Measurements from ENCODE around the gene GPR132. TPM values are rescaled to one million over a fixed set of nuclear protein-coding genes. Genes with fewer than 3 reads are reported as not detected.
"Not testable (repeated sequence)": the region's sequence is repeated elsewhere in the genome, so short reads cannot be mapped to it uniquely, and the experiment has no call there.

The GPR132 gene
- total RNA-seq, 6 donors from 2014 or later: 3.0 to 14.7 (median 7.0) TPM

DNA sequence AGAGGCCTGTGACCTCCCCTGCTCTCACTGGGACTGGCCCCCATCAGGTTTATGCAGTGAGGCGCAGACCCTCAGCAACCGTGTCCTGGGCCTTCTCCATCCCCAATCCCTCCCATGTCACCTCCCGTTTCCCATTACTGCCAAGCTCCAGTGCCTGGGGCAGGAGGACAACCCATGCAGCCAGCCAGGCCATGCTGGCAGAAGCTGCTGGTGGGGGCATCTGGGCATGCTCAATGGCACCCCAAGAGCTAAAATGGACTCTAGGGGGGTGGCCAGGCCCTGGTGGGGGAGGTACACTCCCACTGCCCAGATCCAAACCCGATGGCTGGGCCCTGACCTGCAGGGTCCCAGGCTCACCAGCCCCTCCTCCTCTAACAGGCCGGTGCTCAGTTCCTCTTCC is 20.5 kb upstream of the GPR132 start:
- ATAC-seq (ENCODE audit: low FRiP score in 2 of 2) (no peak), DNase-seq (peak in 1 of 2 donors; percentile 15)
- H3K27ac ChIP-seq: no peak overlapping the region
- WGBS, 2 donors: 75 to 78% methylated on average over 4 to 5 of the region's 5 CpGs
- H3K4me3 ChIP-seq: no peak overlapping the region
- H3K9me3 ChIP-seq: no peaks in the 10 kb centered on the region
- H3K27me3 ChIP-seq: peaks cover 0 to 14% (median 4%) of the 10 kb centered on the region in 4 donors
- TF ChIP-seq POLR2AphosphoS5 (IDR thresholded peaks at IDR 0.05) (no peak), POLR2A (IDR thresholded peaks at IDR 0.05) (no peak), EP300 (IDR thresholded peaks at IDR 0.05) (no peak)
- TF ChIP-seq, protein P1, sequence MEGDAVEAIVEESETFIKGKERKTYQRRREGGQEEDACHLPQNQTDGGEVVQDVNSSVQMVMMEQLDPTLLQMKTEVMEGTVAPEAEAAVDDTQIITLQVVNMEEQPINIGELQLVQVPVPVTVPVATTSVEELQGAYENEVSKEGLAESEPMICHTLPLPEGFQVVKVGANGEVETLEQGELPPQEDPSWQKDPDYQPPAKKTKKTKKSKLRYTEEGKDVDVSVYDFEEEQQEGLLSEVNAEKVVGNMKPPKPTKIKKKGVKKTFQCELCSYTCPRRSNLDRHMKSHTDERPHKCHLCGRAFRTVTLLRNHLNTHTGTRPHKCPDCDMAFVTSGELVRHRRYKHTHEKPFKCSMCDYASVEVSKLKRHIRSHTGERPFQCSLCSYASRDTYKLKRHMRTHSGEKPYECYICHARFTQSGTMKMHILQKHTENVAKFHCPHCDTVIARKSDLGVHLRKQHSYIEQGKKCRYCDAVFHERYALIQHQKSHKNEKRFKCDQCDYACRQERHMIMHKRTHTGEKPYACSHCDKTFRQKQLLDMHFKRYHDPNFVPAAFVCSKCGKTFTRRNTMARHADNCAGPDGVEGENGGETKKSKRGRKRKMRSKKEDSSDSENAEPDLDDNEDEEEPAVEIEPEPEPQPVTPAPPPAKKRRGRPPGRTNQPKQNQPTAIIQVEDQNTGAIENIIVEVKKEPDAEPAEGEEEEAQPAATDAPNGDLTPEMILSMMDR (IDR thresholded peaks at IDR 0.05): no peak
- H3K4me1 ChIP-seq: peaks cover 28 to 43% (median 33%) of the 10 kb centered on the region in 4 donors
- H3K36me3 ChIP-seq: no peaks in the 10 kb centered on the region

DNA sequence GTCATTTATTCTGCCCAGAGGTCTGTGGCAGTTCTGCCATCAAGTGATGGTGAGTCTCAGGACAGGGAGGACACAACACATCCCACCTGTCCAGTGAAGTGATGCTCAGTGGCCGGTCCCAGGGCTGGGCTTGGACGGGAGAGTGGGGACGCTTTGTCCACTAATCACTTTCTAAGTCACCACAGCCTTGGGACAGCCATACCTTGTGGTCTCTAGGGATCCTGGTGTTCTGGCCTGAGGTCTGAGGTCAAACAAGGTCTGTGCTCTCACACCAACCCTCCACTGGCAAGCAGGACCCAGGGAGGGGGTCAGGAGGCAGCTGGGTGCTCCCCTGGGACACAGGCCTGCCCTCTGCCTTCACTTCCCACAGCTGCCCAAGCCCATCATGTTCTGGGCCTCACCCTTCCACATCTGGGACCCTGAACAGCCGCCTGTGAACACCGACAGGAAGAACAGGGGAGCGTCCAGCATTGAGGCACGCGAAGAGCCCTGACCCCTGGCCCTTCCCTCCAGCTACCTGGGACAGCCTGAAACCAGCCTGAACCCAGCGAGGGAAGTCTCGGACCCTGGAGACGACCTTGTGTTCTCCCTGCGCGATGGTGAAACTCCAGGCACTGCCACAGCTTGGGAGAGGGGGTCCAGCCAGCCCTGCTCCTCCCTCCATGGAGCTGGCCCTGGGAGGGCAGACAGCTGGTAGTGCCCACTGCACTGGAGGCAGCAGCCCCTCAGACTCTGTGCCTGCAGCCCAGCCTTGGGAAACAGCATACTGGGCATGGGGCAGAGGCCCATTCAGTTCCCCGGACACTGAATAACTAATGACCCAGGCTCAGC is 19.7 kb upstream of the GPR132 start:
- no peak for ATAC-seq (ENCODE audit: low FRiP score in 2 of 2)
- no peak overlapping the region for H3K4me3 ChIP-seq
- peaks cover 0 to 14% (median 4%) of the 10 kb centered on the region in 4 donors for H3K27me3 ChIP-seq
- TF ChIP-seq POLR2A (IDR thresholded peaks at IDR 0.05) (no peak), EP300 (IDR thresholded peaks at IDR 0.05) (no peak), POLR2AphosphoS5 (IDR thresholded peaks at IDR 0.05) (no peak)
- TF ChIP-seq, protein P1 (IDR thresholded peaks at IDR 0.05): no peak
- H3K9me3 ChIP-seq: no peaks in the 10 kb centered on the region
- H3K4me1 ChIP-seq: peaks cover 25 to 35% (median 26%) of the 10 kb centered on the region in 4 donors
- H3K36me3 ChIP-seq: no peaks in the 10 kb centered on the region
- no peak overlapping the region for H3K27ac ChIP-seq
- peak in 1 of 2 donors; percentile 19 for DNase-seq
- WGBS, 2 donors: 93 to 94% methylated on average over 8 to 12 of the region's 14 CpGs

- H3K36me3 ChIP-seq: no peaks in the 10 kb centered on the region
- H3K27me3 ChIP-seq: peaks cover 0 to 14% (median 4%) of the 10 kb centered on the region in 4 donors
- TF ChIP-seq EP300 (IDR thresholded peaks at IDR 0.05) (no peak), POLR2AphosphoS5 (IDR thresholded peaks at IDR 0.05) (no peak), POLR2A (IDR thresholded peaks at IDR 0.05) (no peak)
- TF ChIP-seq, protein P1 (IDR thresholded peaks at IDR 0.05): no peak
- no peak overlapping the region for H3K27ac ChIP-seq
- ATAC-seq (ENCODE audit: low FRiP score in 2 of 2) (no peak), DNase-seq (peak in 1 of 2 donors; percentile 8)
- WGBS, 2 donors: 64 to 80% methylated on average over 4 of the region's 4 CpGs
- no peak overlapping the region for H3K4me3 ChIP-seq
- no peaks in the 10 kb centered on the region for H3K9me3 ChIP-seq
- H3K4me1 ChIP-seq: peaks cover 25 to 33% (median 26%) of the 10 kb centered on the region in 4 donors
Observed at GRCh38 chr14:105083926-105084685, 18.9 kb upstream of the GPR132 start.

DNA sequence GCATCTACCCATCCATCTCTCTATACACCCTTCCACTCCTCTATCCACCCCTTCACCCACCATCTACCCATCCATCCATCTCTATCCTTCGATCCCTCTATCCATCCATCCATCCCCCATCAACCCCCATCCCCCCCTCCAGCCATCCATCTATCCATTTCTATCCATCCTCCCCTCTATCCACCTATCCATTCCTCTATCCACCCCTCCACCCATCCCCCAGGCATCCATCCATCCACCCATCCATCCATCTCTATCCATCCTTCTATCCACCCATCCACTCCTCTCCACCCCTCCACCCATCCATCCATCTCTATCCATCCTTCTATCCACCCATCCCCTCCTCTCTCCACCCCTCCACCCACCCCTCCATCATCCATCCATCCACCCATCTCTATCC is 17.5 kb upstream of the GPR132 start:
- H3K27ac ChIP-seq: no peak overlapping the region
- no peak for ATAC-seq (ENCODE audit: low FRiP score in 2 of 2)
- DNase-seq: no peak
- no peaks in the 10 kb centered on the region for H3K9me3 ChIP-seq
- 83 to 94% methylated on average over 1 of the region's 1 CpG for WGBS, 2 donors
- TF ChIP-seq EP300 (IDR thresholded peaks at IDR 0.05) (no peak), POLR2A (IDR thresholded peaks at IDR 0.05) (no peak), POLR2AphosphoS5 (IDR thresholded peaks at IDR 0.05) (no peak)
- TF ChIP-seq, protein P1 (IDR thresholded peaks at IDR 0.05): no peak
- peaks cover 0 to 6% (median 1%) of the 10 kb centered on the region in 4 donors for H3K27me3 ChIP-seq
- no peaks in the 10 kb centered on the region for H3K36me3 ChIP-seq
- H3K4me3 ChIP-seq: no peak overlapping the region
- H3K4me1 ChIP-seq: peaks cover 14 to 20% (median 14%) of the 10 kb centered on the region in 4 donors

GRCh38 chr14:105081473-105081872 is 16.2 kb upstream of the GPR132 start:
- 77 to 85% methylated on average over 8 of the region's 8 CpGs for WGBS, 2 donors
- ATAC-seq (ENCODE audit: low FRiP score in 2 of 2): not testable (repeated sequence)

More at GRCh38 chr14:105081473-105081872, 16.2 kb upstream of the GPR132 start:
- not testable (repeated sequence) for H3K36me3 ChIP-seq, H3K27me3 ChIP-seq, H3K4me3 ChIP-seq, H3K27ac ChIP-seq, H3K9me3 ChIP-seq
- peak in 1 of 2 donors; percentile 20 for DNase-seq
- H3K4me1 ChIP-seq: peaks cover 5 to 14% (median 9%) of the 10 kb centered on the region in 4 donors
